NB4 (cell line): ENCODE data around the gene GRIN3B.

Experiments used
- CTCF ChIP-seq: IDR thresholded peaks from one replicate; pipeline ENCODE4 v1.5.1; 2012; ENCODE audit warnings: low read depth, low read length
- MAX ChIP-seq: IDR thresholded peaks from 2 replicates; pipeline ENCODE4 v1.6.1; 2011; ENCODE audit warnings: low read depth, low read length
- MYC ChIP-seq: IDR thresholded peaks from 2 replicates; pipeline ENCODE4 v1.6.1; 2011; ENCODE audit warnings: low read depth, low read length
- POLR2A ChIP-seq: IDR thresholded peaks from 2 replicates; pipeline ENCODE4 v1.6.1; 2011; ENCODE audit warnings: mild to moderate bottlenecking; ENCODE audit not compliant: insufficient read length; ENCODE audit errors: extremely low read depth

GRCh38 chr19:1054102-1055027, 54.1 kb downstream of the GRIN3B start:
- TF ChIP-seq CTCF (no peak), POLR2A (no peak), MAX (no peak), MYC (no peak)
